ENCODE results near the gene SLC30A3. TPM values are rescaled to one million over a fixed set of nuclear protein-coding genes. Genes with fewer than 3 reads are reported as not detected.

Gene SLC30A3
- total and polyA plus RNA-seq, 2 donors (not counting 1 experiment from before 2014, with no cell fraction given) = under 0.01 to 0.12 TPM

GRCh38 chr2:27282892-27283291 is 20.0 kb upstream of the SLC30A3 start:
- H3K4me2 ChIP-seq (ENCODE audit: extremely low read depth, insufficient read depth, low read length) = no peak overlapping the region
- no peak overlapping the region for H3K4me3 ChIP-seq (replicated peaks in 1 of 4; ENCODE audit: control extremely low read depth in 1 of 4, insufficient read depth in 1 of 4, low read depth in 3 of 4, low read length in 4 of 4)
- no peak for TF ChIP-seq EZH2 (IDR thresholded peaks at IDR 0.05; ENCODE audit: low read length, missing control alignments)
- no peak for TF ChIP-seq CTCF (conservative IDR thresholded peaks at IDR 0.05 in 1 of 2, IDR thresholded peaks at IDR 0.05 in 1 of 2; ENCODE audit: low read depth in 1 of 2, low read length in 2 of 2)
- no peaks in the 10 kb centered on the region for H3K9me3 ChIP-seq (ENCODE audit: control insufficient read depth, insufficient read depth, low read depth, low read length)
- H3K36me3 ChIP-seq (ENCODE audit: control insufficient read depth, insufficient read depth, low read length) = no peaks in the 10 kb centered on the region
- DNase-seq (ENCODE audit: low read depth in 2 of 2) = no peak
- no peak overlapping the region for H2AFZ ChIP-seq (ENCODE audit: low read length)
- no peak overlapping the region for H3K27ac ChIP-seq (ENCODE audit: insufficient read depth, low read length)
- H3K4me1 ChIP-seq (ENCODE audit: control insufficient read depth, extremely low read depth, insufficient read depth, low read length) = peaks cover 7% of the 10 kb centered on the region
- H3K27me3 ChIP-seq (ENCODE audit: control insufficient read depth, insufficient read depth, low read length) = no peaks in the 10 kb centered on the region
- no peak overlapping the region for H3K9ac ChIP-seq (ENCODE audit: insufficient read depth, low read length)
- H4K20me1 ChIP-seq (ENCODE audit: control insufficient read depth, extremely low read depth, insufficient read depth, low read length) = no peaks in the 10 kb centered on the region
- H3K79me2 ChIP-seq (ENCODE audit: control insufficient read depth, insufficient read depth, low read length) = no peaks in the 10 kb centered on the region

- H3K36me3 ChIP-seq (ENCODE audit: control insufficient read depth, insufficient read depth, low read length) = no peaks in the 10 kb centered on the region
- TF ChIP-seq EZH2 (IDR thresholded peaks at IDR 0.05; ENCODE audit: low read length, missing control alignments) (no peak), CTCF (conservative IDR thresholded peaks at IDR 0.05 in 1 of 2, IDR thresholded peaks at IDR 0.05 in 1 of 2; ENCODE audit: low read depth in 1 of 2, low read length in 2 of 2) (no peak)
- H3K9me3 ChIP-seq (ENCODE audit: control insufficient read depth, insufficient read depth, low read depth, low read length) = no peaks in the 10 kb centered on the region
- H3K27ac ChIP-seq (ENCODE audit: insufficient read depth, low read length) = no peak within 1 kb of the TSS
- no peak within 1 kb of the TSS for H2AFZ ChIP-seq (ENCODE audit: low read length)
- H4K20me1 ChIP-seq (ENCODE audit: control insufficient read depth, extremely low read depth, insufficient read depth, low read length) = no peaks in the 10 kb centered on the region
- H3K79me2 ChIP-seq (ENCODE audit: control insufficient read depth, insufficient read depth, low read length) = no peaks in the 10 kb centered on the region
- peaks cover 4% of the 10 kb centered on the region for H3K27me3 ChIP-seq (ENCODE audit: control insufficient read depth, insufficient read depth, low read length)
- DNase-seq (ENCODE audit: low read depth in 2 of 2) = no peak
- no peak within 1 kb of the TSS for H3K9ac ChIP-seq (ENCODE audit: insufficient read depth, low read length)
- peak within 1 kb of the TSS; percentile 46 for H3K4me2 ChIP-seq (ENCODE audit: extremely low read depth, insufficient read depth, low read length)
- H3K4me3 ChIP-seq (replicated peaks in 1 of 4; ENCODE audit: control extremely low read depth in 1 of 4, insufficient read depth in 1 of 4, low read depth in 3 of 4, low read length in 4 of 4) = no peak within 1 kb of the TSS
- peaks cover 7% of the 10 kb centered on the region for H3K4me1 ChIP-seq (ENCODE audit: control insufficient read depth, extremely low read depth, insufficient read depth, low read length)
Measured at GRCh38 chr2:27281855-27282559, 19.2 kb upstream of the SLC30A3 start, which contains the start of gene TRIM54. Gene TRIM54 (plus strand): TSS chr2:27282429. CDS start chr2:27282732, 303 bp downstream.

GRCh38 chr2:27281442-27281841 is 18.6 kb upstream of the SLC30A3 start:
- Histone ChIP-seq H3K4me2 (ENCODE audit: extremely low read depth, insufficient read depth, low read length) (no peak overlapping the region), H3K4me1 (ENCODE audit: control insufficient read depth, extremely low read depth, insufficient read depth, low read length) (peaks cover 7% of the 10 kb centered on the region), H2AFZ (ENCODE audit: low read length) (no peak overlapping the region), H3K36me3 (ENCODE audit: control insufficient read depth, insufficient read depth, low read length) (no peaks in the 10 kb centered on the region), H3K9me3 (ENCODE audit: control insufficient read depth, insufficient read depth, low read depth, low read length) (no peaks in the 10 kb centered on the region), H3K9ac (ENCODE audit: insufficient read depth, low read length) (no peak overlapping the region), H3K27ac (ENCODE audit: insufficient read depth, low read length) (no peak overlapping the region), H3K79me2 (ENCODE audit: control insufficient read depth, insufficient read depth, low read length) (no peaks in the 10 kb centered on the region), H4K20me1 (ENCODE audit: control insufficient read depth, extremely low read depth, insufficient read depth, low read length) (no peaks in the 10 kb centered on the region), H3K27me3 (ENCODE audit: control insufficient read depth, insufficient read depth, low read length) (peaks cover 7% of the 10 kb centered on the region), H3K4me3 (replicated peaks in 1 of 4; ENCODE audit: control extremely low read depth in 1 of 4, insufficient read depth in 1 of 4, low read depth in 3 of 4, low read length in 4 of 4) (no peak overlapping the region)
- no peak for TF ChIP-seq EZH2 (IDR thresholded peaks at IDR 0.05; ENCODE audit: low read length, missing control alignments)
- no peak for TF ChIP-seq CTCF (conservative IDR thresholded peaks at IDR 0.05 in 1 of 2, IDR thresholded peaks at IDR 0.05 in 1 of 2; ENCODE audit: low read depth in 1 of 2, low read length in 2 of 2)
- DNase-seq (ENCODE audit: low read depth in 2 of 2) = no peak

All from fibroblast of lung (primary cell).